ENCODE data around the gene GLRX3. TPM values are rescaled to one million over a fixed set of nuclear protein-coding genes. Genes with fewer than 3 reads are reported as not detected.

Gene GLRX3
- total and polyA plus RNA-seq, 2 donors (not counting 1 experiment from before 2014, with no cell fraction given), result 26.9 to 45.4 TPM

DNA sequence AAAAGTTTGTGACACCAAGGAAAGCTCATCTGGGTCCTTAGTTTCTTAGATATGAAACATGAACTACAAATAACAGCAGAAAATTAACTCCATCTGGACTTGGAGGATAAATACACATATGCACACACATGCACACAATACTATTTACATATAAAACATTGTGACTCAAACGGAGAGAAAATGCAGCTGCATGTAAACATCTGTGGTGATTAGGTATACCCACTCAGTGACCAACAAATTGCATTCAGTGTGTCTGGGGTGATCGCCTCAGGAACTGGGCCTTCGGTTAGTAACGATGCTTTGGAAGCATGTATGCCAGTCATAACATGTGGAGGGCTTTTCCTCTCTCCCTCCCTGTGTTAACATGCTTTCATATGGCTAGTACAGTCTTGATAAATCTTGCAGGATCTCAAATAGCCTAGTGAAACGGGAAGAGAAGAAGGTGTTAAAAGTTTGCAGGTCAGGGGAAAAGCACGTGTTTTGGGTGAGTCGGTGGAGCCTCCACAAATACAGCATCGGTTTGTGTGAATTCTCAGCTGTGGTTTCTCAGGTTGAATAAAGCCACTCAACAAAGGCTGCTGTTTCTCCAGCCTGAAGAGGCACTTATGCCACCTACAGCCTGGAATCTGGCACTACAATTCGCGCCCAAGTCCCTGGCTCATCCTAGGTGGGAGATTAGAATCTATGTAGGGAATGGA is 8.7 kb upstream of the GLRX3 start:
- WGBS (ENCODE audit: insufficient coverage), result 4% methylated on average over 4 of the region's 10 CpGs
- no peaks in the 10 kb centered on the region for H3K79me2 ChIP-seq (ENCODE audit: control insufficient read depth, insufficient read depth, low read length)
- DNase-seq (peak; percentile 64), ATAC-seq (ENCODE audit: low read depth) (peak; percentile 70)
- no peak overlapping the region for H3K4me3 ChIP-seq (ENCODE audit: control extremely low read depth in 1 of 5, extremely low read depth in 1 of 5, insufficient read depth in 1 of 5, low read depth in 2 of 5, low read length in 4 of 5)
- Mint-ChIP-seq H3K4me1 (peaks cover 5% of the 10 kb centered on the region), H3K27ac (no peak overlapping the region), H3K9me3 (ENCODE audit: insufficient read depth) (no peaks in the 10 kb centered on the region), H3K27me3 (peaks cover 52% of the 10 kb centered on the region), H3K4me3 (no peak overlapping the region)
- H4K20me1 ChIP-seq (ENCODE audit: control insufficient read depth, insufficient read depth, low read length, poor library complexity, severe bottlenecking), result no peaks in the 10 kb centered on the region
- H3K9me3 ChIP-seq (ENCODE audit: control extremely low read depth in 1 of 3, control insufficient read depth in 2 of 3, insufficient read depth in 1 of 3, low read length in 2 of 3), result no peaks in the 10 kb centered on the region
- POLR2A ChIA-PET, result interaction anchor here (1.1 kb wide), 2 partner anchors 17 kb away, joined by 3 to 4 read pairs; no protein-coding TSS in a partner anchor
- peaks cover 0 to 28% (median 12%) of the 10 kb centered on the region in 4 experiments for H3K27me3 ChIP-seq (replicated peaks in 1 of 4; ENCODE audit: control extremely low read depth in 1 of 4, control insufficient read depth in 3 of 4, insufficient read depth in 4 of 4, low read length in 3 of 4)
- H3K4me2 ChIP-seq (replicated peaks; ENCODE audit: low read depth, low read length, poor library complexity, severe bottlenecking), result no peak overlapping the region
- no peak overlapping the region for H3K9ac ChIP-seq (ENCODE audit: low read length)
- CTCF ChIA-PET, result interaction anchor here (0.5 to 6.7 kb wide), 19 partner anchors 9 to 1916 kb away, joined by 3 to 49 read pairs (median 3); partner anchors contain the start of genes C10orf143 and GLRX3
- no peak overlapping the region for H3K27ac ChIP-seq (ENCODE audit: low read length in 2 of 2)
- H3K4me1 ChIP-seq (ENCODE audit: control insufficient read depth in 2 of 2, insufficient read depth in 2 of 2, low read length in 2 of 2), result peaks cover 3 to 4% of the 10 kb centered on the region in 2 donors
- H2AFZ ChIP-seq (ENCODE audit: insufficient read depth, low read depth, low read length, poor library complexity, severe bottlenecking), result peak overlapping the region; percentile 34
- no peaks in the 10 kb centered on the region for H3K36me3 ChIP-seq (replicated peaks in 1 of 2; ENCODE audit: control extremely low read depth in 1 of 2, control insufficient read depth in 1 of 2, extremely low read depth in 1 of 2, insufficient read depth in 2 of 2, low read length in 1 of 2)
- no peak for TF ChIP-seq EZH2 (IDR thresholded peaks at IDR 0.05; ENCODE audit: borderline replicate concordance, insufficient read depth, low read depth, low read length, poor library complexity, severe bottlenecking)
- TF ChIP-seq, protein P1, sequence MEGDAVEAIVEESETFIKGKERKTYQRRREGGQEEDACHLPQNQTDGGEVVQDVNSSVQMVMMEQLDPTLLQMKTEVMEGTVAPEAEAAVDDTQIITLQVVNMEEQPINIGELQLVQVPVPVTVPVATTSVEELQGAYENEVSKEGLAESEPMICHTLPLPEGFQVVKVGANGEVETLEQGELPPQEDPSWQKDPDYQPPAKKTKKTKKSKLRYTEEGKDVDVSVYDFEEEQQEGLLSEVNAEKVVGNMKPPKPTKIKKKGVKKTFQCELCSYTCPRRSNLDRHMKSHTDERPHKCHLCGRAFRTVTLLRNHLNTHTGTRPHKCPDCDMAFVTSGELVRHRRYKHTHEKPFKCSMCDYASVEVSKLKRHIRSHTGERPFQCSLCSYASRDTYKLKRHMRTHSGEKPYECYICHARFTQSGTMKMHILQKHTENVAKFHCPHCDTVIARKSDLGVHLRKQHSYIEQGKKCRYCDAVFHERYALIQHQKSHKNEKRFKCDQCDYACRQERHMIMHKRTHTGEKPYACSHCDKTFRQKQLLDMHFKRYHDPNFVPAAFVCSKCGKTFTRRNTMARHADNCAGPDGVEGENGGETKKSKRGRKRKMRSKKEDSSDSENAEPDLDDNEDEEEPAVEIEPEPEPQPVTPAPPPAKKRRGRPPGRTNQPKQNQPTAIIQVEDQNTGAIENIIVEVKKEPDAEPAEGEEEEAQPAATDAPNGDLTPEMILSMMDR (IDR thresholded peaks at IDR 0.05), result peak; percentile 80
- intact Hi-C loops (cut with micrococcal nuclease), result loop anchor here (1.0 to 5.0 kb wide), 3 partner anchors 9 to 1865 kb away; partner anchors contain the start of gene GLRX3
